SKM-1 (cell line): ENCODE results near the gene MYH9.

Source experiments
- DNase-seq: peaks from one replicate; lab custom pipeline; 2025; ENCODE audit not compliant: unreplicated experiment; lab: John Stamatoyannopoulos, UW

The MYH9 gene

GRCh38 chr22:36319595-36320497 lies 67.9 kb downstream of the MYH9 start:
- no peak for DNase-seq

- DNase-seq = no peak
These were observed 69.3 kb downstream of the MYH9 start for GRCh38 chr22:36318442-36318841.

- no peak for DNase-seq
These were observed 70.0 kb downstream of the MYH9 start for GRCh38 chr22:36317658-36318271.

- no peak for DNase-seq
These were observed 71.3 kb downstream of the MYH9 start for GRCh38 chr22:36316419-36316818.

- DNase-seq = no peak
These were observed 72.4 kb downstream of the MYH9 start for GRCh38 chr22:36315325-36315724.

GRCh38 chr22:36311386-36312085 lies 76.2 kb downstream of the MYH9 start:
- no peak for DNase-seq

- DNase-seq = no peak
These were observed 78.9 kb downstream of the MYH9 start for GRCh38 chr22:36308880-36309279.

GRCh38 chr22:36306227-36306626 lies 81.5 kb downstream of the MYH9 start:
- DNase-seq = no peak

GRCh38 chr22:36305813-36306212 lies 82.0 kb downstream of the MYH9 start:
- no peak for DNase-seq

- DNase-seq = no peak
These were observed 83.3 kb downstream of the MYH9 start for GRCh38 chr22:36304429-36304828.

GRCh38 chr22:36303874-36304273 lies 83.9 kb downstream of the MYH9 start:
- no peak for DNase-seq

- no peak for DNase-seq
These were observed 84.7 kb downstream of the MYH9 start for GRCh38 chr22:36303115-36303467.

- no peak for DNase-seq
These were observed 85.2 kb downstream of the MYH9 start for GRCh38 chr22:36302439-36303114.

GRCh38 chr22:36301851-36302250 lies 85.9 kb downstream of the MYH9 start:
- DNase-seq = no peak

GRCh38 chr22:36301384-36301828 lies 86.4 kb downstream of the MYH9 start:
- peak; percentile 35 for DNase-seq

- no peak for DNase-seq
These were observed 87.2 kb downstream of the MYH9 start for GRCh38 chr22:36300396-36301212.

- no peak for DNase-seq
These were observed 87.9 kb downstream of the MYH9 start for GRCh38 chr22:36299911-36300310.

GRCh38 chr22:36299295-36299694 lies 88.5 kb downstream of the MYH9 start:
- no peak for DNase-seq

- no peak for DNase-seq
These were observed 89.2 kb downstream of the MYH9 start for GRCh38 chr22:36298601-36299000.

GRCh38 chr22:36298118-36298517 lies 89.6 kb downstream of the MYH9 start:
- DNase-seq = no peak
